HCT116 (cell line): ENCODE measurements around the gene JAK2. TPM values are rescaled to one million over a fixed set of nuclear protein-coding genes. Genes with fewer than 3 reads are reported as not detected.
"Not testable (repeated sequence)": the region's sequence is repeated elsewhere in the genome, so short reads cannot be mapped to it uniquely, and the experiment has no call there.

Experiments used
- ATAC-seq: fragments of 200-7000 bp; cut with Tn5 transposase; 2 replicates; pipeline ENCODE4 v1.9.1; 2020; ENCODE audit warnings: mild to moderate bottlenecking, moderate library complexity
- BruUV-seq: library from RNA; stranded (reverse); fragments of 400-500 nt; replicated peaks from 2 replicates; lab custom pipeline; 2021; lab: Mats Ljungman, UMichigan
- CTCF ChIA-PET: fragments of 300-600 bp; sonication (Branson Sonifier 250); formaldehyde crosslinking; loops from one replicate; lab custom pipeline; 2021; ENCODE audit warnings: antibody characterized with exemption; lab: Charles Lee
- POLR2A ChIA-PET: fragments of 300-600, 350-600 bp; sonication (Branson Sonifier 250); formaldehyde crosslinking; loops from one replicate; lab custom pipeline; 2021; ENCODE audit warnings: antibody characterized with exemption; lab: Charles Lee
- RAD21 ChIA-PET, 2 experiments: fragments of 300-600 bp; sonication (Branson Sonifier 250); formaldehyde crosslinking; loops; one replicate each; lab custom pipeline; 2023; ENCODE audit warnings: low total read pairs in 2 of 2; ENCODE audit not compliant: uncharacterized antibody in 2 of 2, unreplicated experiment in 2 of 2, low non-redundant PET in 1 of 2; lab: Charles Lee
- DNase-seq: peaks from one replicate; pipeline ENCODE4 v3.0.0-alpha.2; 2010; ENCODE audit warnings: low read depth, low spot score
- H2AFZ ChIP-seq: fragments of 200-600 bp; shearing (Covaris generic), sonication (generic); 2 replicates; pipeline ENCODE4 v1.6.1; 2017; ENCODE audit warnings: low read depth, mixed run types, mixed read lengths, antibody characterized with exemption, low read length; ENCODE audit not compliant: poor library complexity, severe bottlenecking
- H3K27ac ChIP-seq: 2 replicates; pipeline ENCODE4 v1.5.1; 2012; ENCODE audit warnings: low read depth, low read length
- H3K27me3 ChIP-seq: fragments of 200-600 bp; sonication (generic); 2 replicates; pipeline ENCODE4 v1.6.1; 2016; ENCODE audit warnings: mixed run types, low read length, mixed read lengths; ENCODE audit not compliant: insufficient read depth
- H3K36me3 ChIP-seq, 2 experiments: fragments of 200-500 bp in 1 of 2; fragments of 200-600 bp in 1 of 2; sonication (Bioruptor generic) in 1 of 2; sonication (generic) in 1 of 2; 2 replicates each; pipeline versions ENCODE4 v1.5.1 to v1.6.1; 2014 to 2016; ENCODE audit warnings: low read length in 2 of 2, inconsistent platforms in 1 of 2, mixed read lengths in 1 of 2, mixed run types in 1 of 2; ENCODE audit not compliant: insufficient read depth in 2 of 2, control insufficient read depth in 1 of 2
- H3K4me1 ChIP-seq, 2 experiments: fragments of 200-600 bp in 1 of 2; sonication (generic) in 1 of 2; 2 replicates each; pipeline versions ENCODE4 v1.5.1 to v1.6.1; 2012 to 2017; ENCODE audit warnings: low read length in 2 of 2, inconsistent platforms in 1 of 2, mild to moderate bottlenecking in 1 of 2, mixed read lengths in 1 of 2, mixed run types in 1 of 2, moderate library complexity in 1 of 2; ENCODE audit not compliant: insufficient read depth in 2 of 2, control insufficient read depth in 1 of 2
- H3K4me2 ChIP-seq: fragments of 200-600 bp; sonication (generic); 2 replicates; pipeline ENCODE4 v1.6.1; 2017; ENCODE audit warnings: mixed run types, low read length, mixed read lengths
- H3K4me3 ChIP-seq, 2 experiments: fragments of 200-600 bp in 1 of 2; sonication (generic) in 1 of 2; replicated peaks in 1 of 2; 2 replicates each; pipeline ENCODE4 v1.5.1; 2011 to 2016; ENCODE audit warnings: low read length in 2 of 2, control low read depth in 1 of 2, low read depth in 1 of 2, mild to moderate bottlenecking in 1 of 2, mixed read lengths in 1 of 2, mixed run types in 1 of 2
- H3K79me2 ChIP-seq: fragments of 200-600 bp; sonication (generic); 2 replicates; pipeline ENCODE4 v1.6.1; 2017; ENCODE audit warnings: mild to moderate bottlenecking, mixed run types, low read length, moderate library complexity, mixed read lengths; ENCODE audit not compliant: insufficient read depth
- H3K9ac ChIP-seq: fragments of 200-600 bp; sonication (generic); 2 replicates; pipeline ENCODE4 v1.6.1; 2016; ENCODE audit warnings: low read length, mixed read lengths
- H3K9me2 ChIP-seq: fragments of 200-600 bp; sonication (generic), shearing (Covaris generic); 2 replicates; pipeline ENCODE4 v1.6.1; 2017; ENCODE audit warnings: mixed run types, mild to moderate bottlenecking, moderate library complexity; ENCODE audit not compliant: insufficient read depth
- H3K9me3 ChIP-seq, 2 experiments: fragments of 200-500 bp in 1 of 2; fragments of 200-600 bp in 1 of 2; sonication (Bioruptor generic) in 1 of 2; sonication (generic) in 1 of 2; 2 replicates each; pipeline ENCODE4 v1.6.1; 2014 to 2017; ENCODE audit warnings: low read length in 2 of 2, mixed read lengths in 2 of 2, inconsistent platforms in 1 of 2, low read depth in 1 of 2, mild to moderate bottlenecking in 1 of 2, mixed run types in 1 of 2, moderate library complexity in 1 of 2; ENCODE audit not compliant: control insufficient read depth in 1 of 2, insufficient read depth in 1 of 2
- H4K20me1 ChIP-seq: fragments of 200-600 bp; sonication (generic), shearing (Covaris generic); 2 replicates; pipeline ENCODE4 v1.6.1; 2017; ENCODE audit warnings: mixed run types, mild to moderate bottlenecking, moderate library complexity; ENCODE audit not compliant: insufficient read depth
- CBX3 ChIP-seq: IDR thresholded peaks from 2 replicates; pipeline ENCODE4 v1.6.1; 2012; ENCODE audit warnings: low read depth
- ELF1 ChIP-seq: IDR thresholded peaks from 2 replicates; pipeline ENCODE4 v1.6.1; 2012; ENCODE audit warnings: low read depth, borderline replicate concordance
- FOSL1 ChIP-seq: IDR thresholded peaks from 2 replicates; pipeline ENCODE4 v1.6.1; 2012; ENCODE audit warnings: low read depth
- POLR2A ChIP-seq: IDR thresholded peaks from 2 replicates; pipeline ENCODE4 v1.7.0; 2011; ENCODE audit warnings: borderline replicate concordance; ENCODE audit not compliant: insufficient read depth, insufficient read length; ENCODE audit errors: extremely low read depth
- POLR2AphosphoS5 ChIP-seq: IDR thresholded peaks from 2 replicates; pipeline ENCODE4 v1.6.1; 2011; ENCODE audit warnings: mild to moderate bottlenecking, low read depth, low read length, moderate library complexity
- SP1 ChIP-seq: IDR thresholded peaks from 2 replicates; pipeline ENCODE4 v1.6.1; 2012; ENCODE audit warnings: low read depth
- ZBTB33 ChIP-seq: IDR thresholded peaks from 2 replicates; pipeline ENCODE4 v1.6.1; 2011; ENCODE audit warnings: mild to moderate bottlenecking, low read length, moderate library complexity; ENCODE audit not compliant: insufficient replicate concordance; ENCODE audit errors: extremely low read depth
- ZFX ChIP-seq: fragments of 450-650 bp; IDR thresholded peaks from 2 replicates; pipeline ENCODE4 v1.6.1; 2017
- ZNF274 ChIP-seq: fragments of 200-500 bp; sonication (Bioruptor generic); IDR thresholded peaks from 2 replicates; pipeline ENCODE4 v1.6.1; 2014; ENCODE audit warnings: mild to moderate bottlenecking, low read depth, low read length, inconsistent platforms
- intact Hi-C: fragments of 100-400 bp; cut with micrococcal nuclease; formaldehyde crosslinking; loops from 2 replicates; pipeline ENCODE4 v1.10.0; 2022
- total RNA-seq: library from RNA; stranded (reverse); gene quantifications from one replicate; pipeline ENCODE4 v1.2.1, GENCODE V29; 2021; ENCODE audit not compliant: unreplicated experiment

The JAK2 gene
- total RNA-seq, 1 experiment from 2014 or later = 4.6 TPM

GRCh38 chr9:5015934-5016333, 30.9 kb downstream of the JAK2 start:
- CTCF ChIA-PET = no interaction called here
- RAD21 ChIA-PET = no interaction called here
- Histone ChIP-seq H3K4me2 (no peak overlapping the region), H3K4me3 (no peak overlapping the region), H3K36me3 (no peaks in the 10 kb centered on the region), H3K9me3 (peaks cover 0 to 5% of the 10 kb centered on the region in 2 experiments; a peak in 1 of 4 replicates), H3K4me1 (no peaks in the 10 kb centered on the region), H3K27me3 (no peaks in the 10 kb centered on the region), H2AFZ (no peak overlapping the region), H3K9me2 (no peaks in the 10 kb centered on the region), H3K79me2 (no peaks in the 10 kb centered on the region), H3K27ac (no peak overlapping the region), H3K9ac (no peak overlapping the region), H4K20me1 (no peaks in the 10 kb centered on the region)
- DNase-seq (no peak), ATAC-seq (no peak)
- intact Hi-C loops = no loop called here
- POLR2A ChIA-PET = no interaction called here
- BruUV-seq = no TSS peak
- TF ChIP-seq FOSL1 = no peak
- TF ChIP-seq SP1 = no peak
- TF ChIP-seq ZNF274 = no peak
- TF ChIP-seq ELF1 = no peak
- no peak for TF ChIP-seq POLR2AphosphoS5
- no peak for TF ChIP-seq POLR2A
- no peak for TF ChIP-seq ZBTB33

- no peaks in the 10 kb centered on the region for H3K9me3 ChIP-seq
- no peaks in the 10 kb centered on the region for H3K36me3 ChIP-seq
- H3K9me2 ChIP-seq = no peaks in the 10 kb centered on the region
- POLR2A ChIA-PET = no interaction called here
- TF ChIP-seq ZFX = no peak
- no peak for TF ChIP-seq CBX3
- ATAC-seq (no peak), DNase-seq (no peak)
- intact Hi-C loops = no loop called here
- no peaks in the 10 kb centered on the region for H3K79me2 ChIP-seq
- H3K4me3 ChIP-seq = no peak overlapping the region
- H4K20me1 ChIP-seq = no peaks in the 10 kb centered on the region
- no peak overlapping the region for H2AFZ ChIP-seq
- no peaks in the 10 kb centered on the region for H3K4me1 ChIP-seq
- no peak overlapping the region for H3K4me2 ChIP-seq
- no peaks in the 10 kb centered on the region for H3K27me3 ChIP-seq
- RAD21 ChIA-PET = no interaction called here
- BruUV-seq = no TSS peak
- no peak overlapping the region for H3K9ac ChIP-seq
- CTCF ChIA-PET = no interaction called here
- H3K27ac ChIP-seq = no peak overlapping the region
Measured at GRCh38 chr9:5025416-5025815, 40.3 kb downstream of the JAK2 start.

GRCh38 chr9:5031941-5032340, 46.9 kb downstream of the JAK2 start:
- H3K27me3 ChIP-seq, CTCF ChIA-PET, H3K9ac ChIP-seq, H3K4me1 ChIP-seq, DNase-seq, RAD21 ChIA-PET, intact Hi-C loops, H3K9me3 ChIP-seq, H2AFZ ChIP-seq, H3K9me2 ChIP-seq, H4K20me1 ChIP-seq, H3K4me3 ChIP-seq, H3K36me3 ChIP-seq, H3K79me2 ChIP-seq, H3K4me2 ChIP-seq, H3K27ac ChIP-seq, ATAC-seq, POLR2A ChIA-PET, BruUV-seq: not testable (repeated sequence)
